HG02973 (cell line): ENCODE results near the gene RBM47.

ENCODE experiments used
- ATAC-seq: cut with Tn5 transposase; IDR thresholded peaks from one replicate; pipeline ENCODE4 v1.9.1; 2021; ENCODE audit warnings: moderate library complexity; ENCODE audit not compliant: unreplicated experiment

The RBM47 gene

DNA sequence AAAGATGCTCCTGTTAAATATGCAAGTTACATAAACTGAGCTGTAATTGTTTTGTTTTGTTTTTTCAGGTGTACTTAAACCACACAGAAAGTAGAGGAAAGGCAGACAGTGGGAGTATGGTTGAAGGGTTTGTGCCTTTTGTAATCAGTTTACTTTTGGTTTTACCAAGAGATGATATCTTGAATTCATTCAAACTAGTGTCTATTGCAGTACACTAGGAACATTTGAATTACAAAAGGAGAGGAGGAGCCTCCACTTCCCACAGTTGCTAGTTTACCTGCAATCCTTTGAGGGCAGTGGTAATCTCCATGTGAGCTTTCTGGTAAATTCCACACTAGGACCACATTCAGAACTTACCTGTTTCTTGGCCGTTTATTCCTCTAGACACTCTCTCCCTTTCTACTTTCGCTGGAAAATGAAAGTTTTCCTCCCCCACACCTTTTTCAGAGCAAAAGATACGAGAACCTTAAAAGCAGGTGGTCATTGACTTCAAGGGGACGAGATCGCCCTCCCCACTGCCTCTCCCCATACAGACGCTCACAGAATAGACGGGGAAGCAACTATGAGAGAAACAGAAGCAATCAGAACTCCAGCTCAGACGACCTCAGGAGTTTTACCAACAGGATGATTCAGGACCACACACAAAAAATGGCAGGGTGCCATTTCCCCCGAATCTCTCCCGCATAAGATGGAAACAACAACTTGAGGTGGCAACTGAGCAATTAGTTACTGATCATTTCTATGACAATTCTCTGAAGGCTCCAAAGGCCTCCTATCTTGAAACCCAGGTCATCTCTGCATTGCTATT is 3.3 kb downstream of the RBM47 start:
- ATAC-seq = no peak

DNA sequence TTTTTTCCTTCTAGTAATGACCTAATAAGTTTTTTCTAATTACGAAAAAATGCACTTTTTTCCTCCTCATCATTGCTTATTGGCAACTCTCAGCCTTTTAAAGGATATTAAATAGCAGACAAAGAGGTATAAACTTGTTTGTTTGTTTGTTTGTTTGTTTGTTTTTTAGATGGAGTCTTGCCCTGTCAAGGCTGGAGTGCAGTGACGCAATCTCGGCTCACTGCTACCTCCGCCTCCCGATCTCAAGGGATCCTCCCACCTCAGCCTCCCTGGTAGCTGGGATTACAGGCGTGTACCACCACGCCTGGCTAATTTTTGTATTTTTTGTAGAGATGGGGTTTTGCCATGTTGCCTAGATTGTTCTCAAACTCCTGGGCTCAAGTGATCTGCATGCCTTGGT is 6.0 kb downstream of the RBM47 start:
- ATAC-seq = no peak

DNA sequence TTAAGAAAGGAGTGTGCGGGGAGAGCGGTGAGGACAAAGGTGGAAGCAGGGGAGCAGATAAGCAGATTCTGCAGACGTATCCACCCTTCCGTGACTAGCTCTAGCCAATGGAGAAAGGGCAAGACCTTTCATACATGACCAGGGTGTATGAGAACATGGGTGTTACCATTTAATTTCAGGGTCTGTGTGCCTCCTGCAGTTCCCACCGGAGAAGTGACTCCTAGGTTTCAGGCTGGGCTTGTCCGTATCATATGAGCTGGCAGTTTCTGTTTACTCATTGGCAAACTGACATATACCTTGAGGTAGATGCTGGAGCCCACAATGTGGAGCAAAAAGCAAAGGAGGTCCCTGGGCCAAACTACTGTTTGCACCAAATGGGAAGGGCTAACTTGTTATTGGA is 6.8 kb downstream of the RBM47 start:
- no peak for ATAC-seq

DNA sequence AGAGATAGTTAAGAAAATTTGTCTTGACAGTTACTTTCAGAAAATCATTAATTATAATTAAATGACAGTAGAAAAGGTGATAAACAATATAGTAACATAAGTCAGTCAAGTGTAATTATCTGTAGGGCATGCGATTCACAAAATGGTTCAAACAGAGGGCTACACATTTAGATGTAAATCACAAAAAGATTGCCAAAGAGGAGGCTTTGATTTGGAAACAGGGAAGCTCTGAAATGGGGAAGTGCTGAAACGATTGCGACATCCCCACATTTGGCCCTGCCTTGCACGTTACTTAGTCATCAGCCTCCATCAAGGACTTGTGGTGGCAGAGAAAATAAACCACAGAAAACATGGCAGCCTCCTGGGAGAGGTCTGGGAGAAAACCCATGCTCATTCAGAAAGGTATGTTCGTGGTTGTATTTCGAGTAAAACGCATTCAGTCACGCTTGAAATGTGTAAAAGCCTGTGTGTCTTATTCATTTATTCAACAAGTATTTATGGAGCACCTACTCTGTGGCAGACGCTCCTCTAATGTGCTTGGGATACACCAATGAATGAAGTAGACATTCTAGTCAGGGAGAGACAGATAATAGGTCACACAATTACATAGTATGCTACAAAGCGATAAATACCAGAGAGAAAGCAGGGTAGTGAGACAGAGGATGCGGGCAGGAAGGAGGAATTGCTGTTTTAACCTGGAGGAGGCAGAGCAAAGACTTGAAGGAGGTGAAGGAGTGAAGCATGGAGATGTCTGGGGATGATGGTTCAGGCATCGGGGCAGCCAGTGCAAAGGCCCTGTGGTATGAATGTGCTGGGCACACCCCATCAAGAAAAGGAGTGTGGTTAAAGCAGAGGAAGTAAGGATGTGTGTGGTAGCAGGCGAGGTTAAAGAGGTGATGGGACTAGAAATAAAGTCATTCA is 7.8 kb downstream of the RBM47 start:
- ATAC-seq = peak; percentile 64

DNA sequence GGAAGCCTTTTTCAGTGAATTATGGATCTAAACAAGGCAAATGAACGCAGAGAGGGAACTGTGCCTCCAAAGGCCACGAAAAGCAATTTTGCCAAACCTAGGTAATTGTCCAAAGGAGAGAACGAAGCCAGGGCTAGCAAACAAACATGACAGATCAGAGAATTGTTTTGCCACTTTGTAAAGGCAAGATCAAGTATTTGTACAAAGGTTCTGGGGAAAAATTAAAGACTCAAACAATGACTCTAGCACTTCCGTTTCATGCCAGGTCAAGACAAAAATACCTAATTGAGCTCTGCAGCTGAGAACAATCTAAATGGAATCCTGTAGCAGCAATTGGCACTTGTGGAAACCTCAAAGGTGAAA is 8.5 kb downstream of the RBM47 start:
- no peak for ATAC-seq

DNA sequence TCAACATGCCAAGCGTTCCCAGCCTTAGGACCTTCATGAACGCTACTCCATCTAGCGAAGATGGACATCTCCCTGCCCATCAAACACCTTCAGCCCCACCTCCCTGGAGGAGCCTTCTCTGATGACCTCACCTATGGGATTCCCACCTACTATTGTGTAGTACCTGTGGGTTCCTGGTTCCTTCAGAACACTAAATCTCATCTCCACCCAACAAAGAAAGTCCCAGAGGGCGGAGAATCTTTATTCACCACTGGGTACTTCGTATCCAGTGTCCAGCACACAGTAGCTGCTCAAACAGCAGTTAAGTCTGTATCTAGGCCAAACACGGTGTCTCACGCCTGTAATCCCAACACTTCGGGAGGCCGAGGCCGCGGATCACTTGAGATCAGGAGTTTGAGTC is 10.1 kb downstream of the RBM47 start:
- no peak for ATAC-seq

DNA sequence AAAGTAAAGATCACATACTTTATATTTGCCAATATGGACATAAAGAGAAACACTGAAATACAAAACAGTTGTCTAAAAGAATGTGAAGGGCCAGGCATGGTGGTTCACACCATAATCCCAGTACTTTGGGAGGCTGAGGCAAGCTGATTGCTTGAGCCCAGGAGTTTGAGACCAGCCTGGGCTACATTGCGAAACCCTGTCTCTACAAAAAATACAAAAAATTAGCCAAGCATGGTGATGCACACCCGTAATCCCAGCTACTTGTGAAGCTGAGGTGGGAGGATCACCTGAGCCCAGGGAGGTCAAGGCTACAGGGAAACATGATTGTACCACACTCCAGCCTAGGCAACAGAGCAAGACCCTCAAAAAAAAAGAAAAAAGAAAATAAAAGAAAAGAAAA is 11.8 kb downstream of the RBM47 start:
- ATAC-seq = no peak

DNA sequence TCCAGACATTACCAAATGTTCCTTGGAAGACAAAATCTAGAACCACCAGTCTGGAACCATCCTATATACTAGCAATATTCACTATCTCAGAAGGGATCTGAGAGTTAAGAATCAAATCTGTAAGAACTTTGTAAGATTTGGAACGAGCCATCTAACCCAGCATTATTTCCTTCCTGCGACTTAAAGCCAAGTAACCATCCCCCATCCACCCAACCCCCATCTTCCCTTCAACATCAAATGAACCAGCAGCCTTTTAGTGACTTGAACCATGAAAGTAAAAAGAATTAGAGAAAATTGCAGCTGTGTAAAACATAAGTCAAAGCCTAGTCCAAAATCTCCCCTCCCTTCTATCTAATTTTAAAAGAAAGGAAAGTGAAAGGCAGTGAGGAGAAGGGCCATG is 15.6 kb downstream of the RBM47 start:
- ATAC-seq = no peak

DNA sequence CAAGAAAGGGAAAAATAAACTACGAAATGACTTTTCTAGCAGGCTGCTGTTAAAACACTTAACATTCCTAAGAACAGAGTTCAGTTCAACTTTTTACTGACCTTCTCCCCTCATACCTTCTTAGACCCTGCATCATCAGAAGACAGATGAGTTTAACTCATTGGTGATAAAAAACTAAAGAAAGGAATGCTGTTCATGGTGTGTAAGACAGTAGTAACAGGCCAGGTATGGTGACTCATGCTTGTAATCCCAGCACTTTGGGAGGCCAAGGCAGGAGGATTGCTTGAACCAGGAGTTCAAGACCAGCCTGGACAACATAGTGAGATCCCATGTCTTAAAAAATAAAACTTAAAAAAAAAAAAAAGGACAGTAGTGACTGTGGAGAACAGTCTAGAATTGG is 16.2 kb downstream of the RBM47 start:
- no peak for ATAC-seq

DNA sequence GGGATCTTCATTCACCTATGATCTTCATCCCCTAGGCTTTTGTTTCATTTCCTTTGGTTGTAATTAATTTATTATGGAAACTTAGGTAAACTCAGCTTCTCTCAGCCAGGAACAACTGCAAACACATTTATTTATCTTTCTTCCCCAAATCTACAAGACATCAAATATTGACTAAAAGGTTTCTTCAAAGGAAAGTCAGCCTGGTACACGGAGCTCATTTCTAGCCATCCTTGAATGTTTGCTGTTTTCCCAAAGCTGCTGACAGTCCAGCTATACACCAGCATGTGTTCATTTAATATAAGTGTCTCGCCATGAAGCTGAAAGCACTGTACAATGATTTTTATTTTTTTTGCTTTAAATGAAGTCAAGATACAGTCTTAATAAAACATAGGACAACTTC is 16.8 kb downstream of the RBM47 start:
- no peak for ATAC-seq

DNA sequence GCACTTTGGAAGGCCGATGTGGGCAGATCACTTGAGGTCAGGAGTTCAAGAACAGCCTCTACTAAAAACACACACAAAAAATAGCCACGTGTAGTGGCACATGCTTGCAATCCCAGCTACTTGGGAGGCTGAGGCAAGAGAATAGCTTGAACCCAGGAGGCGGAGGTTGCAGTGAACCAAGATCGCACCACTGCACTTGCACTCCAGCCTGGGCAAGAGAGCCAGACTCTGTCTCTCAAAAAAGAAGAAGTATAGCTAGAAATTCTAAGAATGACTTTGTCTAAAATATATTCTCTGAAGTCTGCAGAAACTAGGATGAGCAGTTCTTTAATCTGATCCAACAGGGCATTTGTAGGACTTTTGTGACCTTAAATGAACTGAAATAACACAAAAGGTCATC is 17.4 kb downstream of the RBM47 start:
- no peak for ATAC-seq

DNA sequence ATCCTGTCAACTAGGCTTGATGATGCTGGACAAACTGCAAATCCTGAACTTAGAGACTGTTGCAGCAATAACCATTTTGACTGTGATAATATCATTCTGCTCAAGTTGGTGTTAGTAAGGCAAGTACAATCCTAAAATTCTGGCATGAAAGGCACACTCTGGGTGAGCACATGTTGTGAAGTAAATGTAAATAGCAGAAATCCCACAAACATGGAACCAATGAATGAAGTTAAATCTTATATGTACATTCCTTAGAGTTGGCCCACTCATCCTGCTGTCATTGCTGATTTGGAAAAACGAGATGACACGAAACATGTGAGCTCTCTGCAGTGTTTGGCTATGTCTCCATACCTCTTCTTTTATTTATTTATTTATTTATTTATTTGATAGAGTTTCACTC is 21.0 kb downstream of the RBM47 start:
- ATAC-seq = no peak

DNA sequence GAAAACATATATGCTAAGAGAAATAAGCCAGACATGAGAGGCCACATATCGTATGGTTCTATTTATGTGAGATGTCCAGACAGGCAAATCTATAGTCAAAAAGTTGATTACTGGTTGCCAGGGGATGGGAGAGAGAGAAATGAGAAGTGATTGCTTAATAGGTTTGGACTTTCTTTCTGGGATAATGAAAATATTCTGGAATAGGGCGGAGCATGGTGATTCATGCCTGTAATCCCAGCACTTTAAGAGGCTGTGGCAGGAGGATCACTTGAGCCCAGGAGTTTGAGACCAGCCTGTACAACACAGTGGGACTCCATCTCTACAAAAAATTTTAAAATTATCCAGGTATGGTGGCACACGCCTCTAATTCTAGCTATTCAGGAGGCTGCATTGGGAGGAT is 22.4 kb downstream of the RBM47 start:
- ATAC-seq = no peak

DNA sequence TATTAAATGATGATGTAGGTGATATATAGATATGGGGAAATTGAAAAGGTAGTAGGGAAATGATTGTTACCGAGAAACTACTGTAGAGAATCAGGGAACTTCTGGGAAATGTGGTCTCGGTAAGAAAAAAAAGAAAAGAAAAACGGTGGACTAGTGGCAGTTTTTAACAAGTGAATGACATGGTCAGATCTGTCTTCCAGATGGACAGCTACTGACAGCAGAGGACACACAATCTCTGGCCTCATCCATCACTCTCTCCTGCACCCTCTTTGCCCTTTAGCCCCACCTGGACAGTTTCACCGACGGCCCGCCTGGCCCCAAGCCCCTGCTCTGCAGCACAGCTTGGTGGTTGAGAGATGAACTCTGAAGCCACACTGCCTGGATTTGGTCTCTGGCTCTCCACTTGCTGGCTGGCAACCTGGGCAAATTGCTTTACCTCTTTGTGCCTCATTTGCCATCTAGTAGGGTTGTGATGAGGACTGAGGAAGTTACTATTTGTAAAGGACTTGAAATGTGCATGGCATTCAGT is 23.4 kb downstream of the RBM47 start:
- ATAC-seq = no peak

DNA sequence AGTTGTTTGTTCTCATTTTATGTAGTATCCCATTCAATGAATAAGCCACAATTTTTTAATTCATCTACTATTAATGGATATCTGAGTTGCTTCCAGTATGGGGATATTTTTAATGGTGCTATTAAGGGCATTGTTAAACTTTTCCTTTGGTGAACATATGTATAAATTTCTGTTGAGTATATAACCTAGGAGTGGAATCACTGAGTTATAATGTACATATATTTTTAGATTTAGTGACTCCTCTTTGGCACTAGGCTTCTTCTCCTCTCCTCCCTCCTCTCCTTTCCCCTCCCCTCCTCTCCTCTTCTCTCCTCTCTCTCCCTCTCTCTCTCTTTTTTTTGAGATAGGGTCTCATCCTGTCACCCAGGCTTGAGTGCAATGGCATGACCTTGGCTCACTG is 26.4 kb downstream of the RBM47 start:
- no peak for ATAC-seq

DNA sequence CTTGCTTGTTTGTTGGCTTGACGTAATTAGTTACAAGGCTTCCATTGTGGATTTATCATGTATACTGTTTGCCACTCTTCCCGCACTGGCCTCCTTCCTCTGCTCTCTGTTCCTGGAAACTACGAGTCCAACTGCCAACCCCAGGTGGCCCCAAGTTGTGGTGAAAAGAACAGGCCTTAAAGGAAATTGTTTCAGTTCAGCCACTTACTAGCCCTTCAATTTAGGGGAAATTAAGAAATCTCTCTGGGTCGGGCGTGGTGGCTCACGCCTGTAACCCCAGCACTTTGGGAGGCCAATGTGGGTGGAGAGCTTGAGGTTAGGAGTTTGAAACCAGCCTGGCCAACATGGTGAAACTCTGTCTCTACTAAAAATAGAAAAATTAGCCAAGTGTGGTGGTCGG is 28.0 kb downstream of the RBM47 start:
- ATAC-seq = no peak

DNA sequence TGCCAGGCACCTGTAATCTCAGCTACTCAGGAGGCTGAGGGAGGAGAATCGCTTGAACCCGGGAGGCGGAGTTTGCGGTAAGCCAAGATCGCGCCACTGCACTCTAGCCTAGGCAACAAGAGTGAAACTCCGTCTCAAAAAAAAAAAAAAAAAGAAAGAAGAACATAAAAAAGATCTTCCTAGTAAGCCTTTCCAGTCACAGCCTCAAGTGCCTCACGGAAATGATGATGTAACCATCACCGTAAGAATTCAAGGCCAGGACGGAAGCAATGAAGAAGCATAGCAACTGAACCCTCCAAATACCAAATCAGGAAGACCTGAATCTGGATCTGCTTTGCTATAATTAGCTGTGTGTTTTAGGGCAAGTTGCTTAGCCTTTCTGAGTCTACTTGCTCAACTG is 28.8 kb downstream of the RBM47 start:
- no peak for ATAC-seq

DNA sequence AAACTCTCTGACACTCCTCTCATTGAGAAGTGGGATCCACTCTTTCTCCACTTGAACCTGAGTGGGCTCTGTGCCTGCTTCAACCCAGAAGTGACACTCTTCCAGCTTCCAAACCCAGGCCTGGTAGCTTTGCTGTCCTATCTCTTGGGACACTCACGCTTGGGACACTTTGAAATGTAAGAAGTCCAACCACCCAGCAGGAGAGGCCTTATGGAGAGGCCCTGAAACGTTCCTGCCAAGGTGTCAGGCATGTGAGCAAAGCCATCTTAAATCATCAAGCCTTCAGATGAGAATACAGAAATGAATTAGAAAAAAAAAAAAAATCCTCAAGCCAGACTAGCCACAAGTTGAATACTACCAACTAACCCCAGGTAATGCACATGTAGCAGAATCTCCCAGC is 30.2 kb downstream of the RBM47 start:
- no peak for ATAC-seq

DNA sequence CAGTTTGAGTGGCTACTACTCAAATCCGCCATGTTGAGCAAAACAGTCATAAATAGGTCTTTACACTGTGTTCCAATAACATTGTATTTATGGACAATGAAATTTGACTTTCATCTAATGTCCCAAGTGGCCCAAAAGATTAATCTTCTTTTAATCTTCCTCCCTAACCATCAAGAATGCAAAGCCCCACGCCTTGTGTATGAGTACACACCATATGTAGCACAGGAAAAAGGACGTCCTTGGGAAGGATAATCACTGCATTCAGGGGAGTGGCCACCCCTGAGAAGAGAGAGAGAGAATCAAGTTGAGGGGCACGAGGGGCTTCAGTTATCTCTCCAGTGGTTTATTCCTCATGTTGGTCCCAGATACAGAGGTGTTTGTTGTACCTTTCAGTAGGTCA is 33.1 kb downstream of the RBM47 start:
- ATAC-seq = no peak

DNA sequence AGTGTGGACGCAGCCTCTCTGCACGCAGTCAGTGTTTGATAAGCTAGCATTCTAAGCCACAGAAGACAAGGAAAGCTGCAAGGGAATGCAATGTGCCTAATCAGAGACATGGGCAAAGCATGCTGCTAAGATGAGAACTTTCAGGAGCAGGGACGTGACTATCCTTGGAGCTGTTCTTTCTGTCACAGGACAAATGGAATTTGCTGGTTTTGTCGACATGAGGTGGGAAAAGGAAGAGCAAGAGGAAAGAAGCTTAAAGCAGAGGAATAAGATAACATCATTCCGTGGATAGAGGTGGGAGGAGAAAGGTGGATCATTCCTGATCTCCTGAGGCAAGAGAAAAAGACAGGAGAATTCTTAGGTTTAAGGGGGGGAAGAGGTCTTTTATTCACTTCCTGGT is 33.7 kb downstream of the RBM47 start:
- no peak for ATAC-seq

DNA sequence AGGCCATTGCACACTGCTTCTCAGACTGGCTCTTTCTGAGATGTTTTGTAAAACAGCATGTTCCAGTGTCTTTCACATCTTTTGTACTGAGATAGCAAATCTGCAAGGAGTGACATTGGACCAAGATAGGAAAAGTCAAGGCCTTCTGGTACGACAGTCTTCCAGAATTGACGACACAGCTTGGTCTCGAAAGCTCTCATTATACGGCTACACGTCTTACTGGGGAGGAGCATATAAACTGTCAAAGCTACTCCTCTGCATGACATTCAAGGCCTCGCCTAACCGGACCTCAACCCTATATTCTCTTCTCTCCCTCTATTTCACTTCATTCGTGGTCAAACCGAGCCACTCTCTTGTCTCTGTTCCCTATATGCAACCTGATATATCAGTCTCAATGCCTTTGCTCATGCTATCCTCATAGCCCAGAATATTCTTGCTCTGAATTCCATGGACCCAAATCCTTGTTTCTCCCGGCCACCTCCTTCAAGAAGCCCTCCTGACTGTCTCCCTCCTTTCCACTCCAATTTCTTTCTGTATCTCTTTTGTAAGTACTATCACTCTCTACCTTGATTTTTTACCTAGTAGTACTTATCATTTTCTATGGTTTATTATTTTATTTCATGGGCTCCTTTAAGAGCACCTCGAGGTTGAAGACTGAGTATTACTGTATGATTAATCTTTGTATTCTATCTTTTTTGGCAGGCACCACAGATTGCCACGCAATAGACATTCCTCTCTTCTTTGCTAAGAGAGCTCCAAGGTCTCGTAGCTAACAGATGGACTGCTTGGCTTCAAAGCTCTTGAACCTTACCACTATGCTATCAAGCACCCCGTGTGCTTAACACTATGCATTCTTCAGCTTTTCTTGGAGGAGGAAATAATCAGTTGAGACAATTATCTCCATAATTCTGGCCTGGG is 35.1 kb downstream of the RBM47 start:
- ATAC-seq = no peak
